Left renal pelvis (tissue), 4 donors: ENCODE results near the gene SAFB. TPM values are rescaled to one million over a fixed set of nuclear protein-coding genes. Genes with fewer than 3 reads are reported as not detected.
"Not testable (repeated sequence)": the region's sequence is repeated elsewhere in the genome, so short reads cannot be mapped to it uniquely, and the experiment has no call there.

Experiments used
- DNase-seq, 4 donors: peaks; one replicate each; pipeline ENCODE4 v3.0.0-alpha.2; 2013; ENCODE audit warnings: low read depth in 4 of 4, low spot score in 3 of 4
- polyA plus RNA-seq, 4 donors: library from polyadenylated mRNA; unstranded; fragments of 120-200 nt; gene quantifications; one replicate each; pipeline ENCODE4 v1.2.1, GENCODE V29; 2013; ENCODE audit not compliant: insufficient read length in 4 of 4

Gene SAFB
- polyA plus RNA-seq, 4 donors: 111 to 190 (median 171) TPM

- no peak for DNase-seq
Observed at GRCh38 chr19:5694956-5695648, 72.2 kb downstream of the SAFB start.

GRCh38 chr19:5695649-5696195, 72.8 kb downstream of the SAFB start:
- DNase-seq: no peak

GRCh38 chr19:5696196-5697021, 73.5 kb downstream of the SAFB start:
- DNase-seq: no peak

- DNase-seq: no peak
Observed at GRCh38 chr19:5697022-5697889, 74.4 kb downstream of the SAFB start.

- no peak for DNase-seq
Observed at GRCh38 chr19:5697890-5698634, 75.2 kb downstream of the SAFB start.

- no peak for DNase-seq
Observed at GRCh38 chr19:5698635-5699422, 75.9 kb downstream of the SAFB start.

- DNase-seq: no peak
Observed at GRCh38 chr19:5700455-5701092, 77.7 kb downstream of the SAFB start.

- not testable (repeated sequence) for DNase-seq
Observed at GRCh38 chr19:5702053-5702410, 79.1 kb downstream of the SAFB start.

GRCh38 chr19:5703819-5704818, 81.2 kb downstream of the SAFB start:
- no peak for DNase-seq

- DNase-seq: no peak
Observed at GRCh38 chr19:5705552-5705951, 82.7 kb downstream of the SAFB start.

- no peak for DNase-seq
Observed at GRCh38 chr19:5706876-5707573, 84.1 kb downstream of the SAFB start.

GRCh38 chr19:5707576-5708575, 85.0 kb downstream of the SAFB start:
- DNase-seq: no peak

GRCh38 chr19:5711025-5711424, 88.1 kb downstream of the SAFB start:
- no peak for DNase-seq

GRCh38 chr19:5711713-5712161, 88.9 kb downstream of the SAFB start:
- DNase-seq: no peak

GRCh38 chr19:5713228-5713627, 90.3 kb downstream of the SAFB start:
- no peak for DNase-seq

GRCh38 chr19:5714816-5715215, 91.9 kb downstream of the SAFB start:
- no peak for DNase-seq
